ENCODE data around the gene STING1.

The STING1 gene

GRCh38 chr5:139468421-139468931 is 14.1 kb downstream of the STING1 start:
- in situ Hi-C loops (cut with HindIII; ENCODE audit: low sequenced_read_pairs), result no loop called here

- in situ Hi-C loops (cut with HindIII; ENCODE audit: low sequenced_read_pairs), result no loop called here
These were observed 19.8 kb downstream of the STING1 start, which contains the start of gene ECSCR for GRCh38 chr5:139462586-139463276. ECSCR (minus strand) TSS chr5:139462743; CDS start chr5:139462670, 73 bp downstream.

- in situ Hi-C loops (cut with HindIII; ENCODE audit: low sequenced_read_pairs), result no loop called here
These were observed 20.9 kb downstream of the STING1 start for GRCh38 chr5:139461698-139462097.

- in situ Hi-C loops (cut with HindIII; ENCODE audit: low sequenced_read_pairs), result no loop called here
These were observed 21.4 kb downstream of the STING1 start for GRCh38 chr5:139461176-139461575.

GRCh38 chr5:139460455-139460854 is 22.1 kb downstream of the STING1 start:
- in situ Hi-C loops (cut with HindIII; ENCODE audit: low sequenced_read_pairs), result no loop called here

- in situ Hi-C loops (cut with HindIII; ENCODE audit: low sequenced_read_pairs), result no loop called here
These were observed 23.1 kb downstream of the STING1 start for GRCh38 chr5:139459451-139459934.

- in situ Hi-C loops (cut with HindIII; ENCODE audit: low sequenced_read_pairs), result no loop called here
These were observed 23.8 kb downstream of the STING1 start for GRCh38 chr5:139458580-139459407.

- in situ Hi-C loops (cut with HindIII; ENCODE audit: low sequenced_read_pairs), result no loop called here
These were observed 24.8 kb downstream of the STING1 start for GRCh38 chr5:139457653-139458306.

GRCh38 chr5:139457241-139457640 is 25.3 kb downstream of the STING1 start:
- in situ Hi-C loops (cut with HindIII; ENCODE audit: low sequenced_read_pairs), result no loop called here

- in situ Hi-C loops (cut with HindIII; ENCODE audit: low sequenced_read_pairs), result no loop called here
These were observed 25.8 kb downstream of the STING1 start for GRCh38 chr5:139456776-139457175.

- in situ Hi-C loops (cut with HindIII; ENCODE audit: low sequenced_read_pairs), result no loop called here
These were observed 27.8 kb downstream of the STING1 start for GRCh38 chr5:139454568-139455290.

- in situ Hi-C loops (cut with HindIII; ENCODE audit: low sequenced_read_pairs), result no loop called here
These were observed 28.6 kb downstream of the STING1 start for GRCh38 chr5:139453683-139454567.

- in situ Hi-C loops (cut with HindIII; ENCODE audit: low sequenced_read_pairs), result no loop called here
These were observed 30.5 kb downstream of the STING1 start for GRCh38 chr5:139451878-139452660.

GRCh38 chr5:139451176-139451575 is 31.4 kb downstream of the STING1 start:
- in situ Hi-C loops (cut with HindIII; ENCODE audit: low sequenced_read_pairs), result no loop called here

- in situ Hi-C loops (cut with HindIII; ENCODE audit: low sequenced_read_pairs), result loop anchor here (25.0 kb wide), 1 partner anchor 315 kb away; no protein-coding TSS in a partner anchor
These were observed 35.4 kb downstream of the STING1 start for GRCh38 chr5:139446956-139447779.

- in situ Hi-C loops (cut with HindIII; ENCODE audit: low sequenced_read_pairs), result loop anchor here (25.0 kb wide), 1 partner anchor 317 kb away; no protein-coding TSS in a partner anchor
These were observed 37.0 kb downstream of the STING1 start for GRCh38 chr5:139445325-139446170.

Measured in endothelial cell of hepatic sinusoid (primary cell).